ENCODE results near the gene STAT4. TPM values are rescaled to one million over a fixed set of nuclear protein-coding genes. Genes with fewer than 3 reads are reported as not detected.

Gene STAT4
- polyA plus RNA-seq, 1 of the 3 experiments (the other 2 are of a cell fraction), result 0.12 TPM

DNA sequence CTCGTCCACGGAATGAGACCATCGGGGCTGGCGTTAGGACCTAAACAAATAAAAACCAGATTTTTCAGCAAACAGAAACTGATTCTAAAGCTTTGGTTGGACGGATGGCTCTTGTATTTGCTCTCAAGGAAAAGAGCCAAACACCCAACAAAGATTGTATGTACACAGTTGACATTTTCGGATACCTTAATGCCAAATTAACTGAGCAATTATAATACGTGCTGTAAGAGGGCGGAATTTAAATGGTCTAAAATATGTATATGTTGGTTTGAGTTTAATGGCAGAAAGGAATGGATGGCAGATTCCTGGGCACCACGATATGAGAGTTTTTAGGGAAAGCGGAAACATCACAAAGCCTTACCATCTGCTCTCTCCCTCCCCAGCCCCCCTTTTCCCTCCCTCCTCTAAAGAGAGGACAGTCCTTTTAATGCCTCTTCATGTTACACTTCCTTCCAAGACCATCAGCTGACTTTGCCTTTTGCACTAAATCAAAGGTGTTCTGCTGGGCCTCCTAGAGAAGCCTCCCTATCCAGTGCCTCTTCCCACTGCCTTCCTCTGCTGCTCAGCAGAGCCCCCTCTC lies 170.1 kb downstream of the STAT4 start:
- Histone ChIP-seq H3K9ac (no peak overlapping the region), H3K27ac (ENCODE audit: low read depth in 2 of 2, low read length in 1 of 2) (peak overlapping the region; percentile 6 to 93; a peak in 3 of 4 replicates), H3K9me3 (no peaks in the 10 kb centered on the region), H3K4me1 (ENCODE audit: control insufficient read depth in 1 of 2, insufficient read depth in 2 of 2, low read depth in 1 of 2, low read length in 1 of 2) (peaks cover 17 to 23% of the 10 kb centered on the region in 2 experiments), H4K20me1 (ENCODE audit: insufficient read depth) (no peaks in the 10 kb centered on the region), H2AFZ (ENCODE audit: low read depth) (no peak overlapping the region), H3K36me3 (replicated peaks in 1 of 2; ENCODE audit: control insufficient read depth in 1 of 2, insufficient read depth in 2 of 2, low read length in 1 of 2) (peaks cover 70 to 99% of the 10 kb centered on the region in 2 experiments), H3K4me3 (ENCODE audit: low read depth in 2 of 2, low read length in 1 of 2) (no peak overlapping the region), H3K27me3 (ENCODE audit: insufficient read depth) (no peaks in the 10 kb centered on the region), H3F3A (replicated peaks; ENCODE audit: insufficient read depth) (peaks cover 22% of the 10 kb centered on the region), H3K4me2 (no peak overlapping the region), H3K9me2 (no peaks in the 10 kb centered on the region), H3K79me2 (ENCODE audit: insufficient read depth) (no peaks in the 10 kb centered on the region)
- CTCF ChIA-PET, result interaction anchor here (1.1 kb wide), 1 partner anchor 16 kb away, joined by 3 read pairs; no protein-coding TSS in a partner anchor
- POLR2A ChIA-PET, result interaction anchor here (0.9 to 1.1 kb wide), 2 partner anchors 34 to 99 kb away, joined by 4 read pairs; partner anchors contain the start of gene STAT1
- WGBS (ENCODE audit: low lambda C conversion rate), result 97% methylated on average over 10 of the region's 10 CpGs
- no peak for DNase-seq
- TF ChIP-seq JUND (IDR thresholded peaks at IDR 0.05), result no peak

- DNase-seq, result peak; percentile 77
- H3K4me3 ChIP-seq (ENCODE audit: low read depth in 2 of 2, low read length in 1 of 2), result no peak overlapping the region; a peak in 1 of 4 replicates
- H3K9me3 ChIP-seq, result no peaks in the 10 kb centered on the region
- H3F3A ChIP-seq (replicated peaks; ENCODE audit: insufficient read depth), result peaks cover 22% of the 10 kb centered on the region
- H3K79me2 ChIP-seq (ENCODE audit: insufficient read depth), result no peaks in the 10 kb centered on the region
- no peak overlapping the region for H3K4me2 ChIP-seq
- 42% methylated on average over 6 of the region's 14 CpGs for WGBS (ENCODE audit: low lambda C conversion rate)
- no peak overlapping the region for H2AFZ ChIP-seq (ENCODE audit: low read depth)
- no peaks in the 10 kb centered on the region for H3K9me2 ChIP-seq
- CTCF ChIA-PET, result interaction anchor here (1.1 kb wide), 1 partner anchor 16 kb away, joined by 3 read pairs; no protein-coding TSS in a partner anchor
- peaks cover 17 to 23% of the 10 kb centered on the region in 2 experiments for H3K4me1 ChIP-seq (ENCODE audit: control insufficient read depth in 1 of 2, insufficient read depth in 2 of 2, low read depth in 1 of 2, low read length in 1 of 2)
- POLR2A ChIA-PET, result interaction anchor here (0.9 to 1.1 kb wide), 3 partner anchors 34 to 661 kb away, joined by 3 to 4 read pairs (median 4); partner anchors contain the start of genes HIBCH and STAT1
- peaks cover 71 to 99% of the 10 kb centered on the region in 2 experiments for H3K36me3 ChIP-seq (replicated peaks in 1 of 2; ENCODE audit: control insufficient read depth in 1 of 2, insufficient read depth in 2 of 2, low read length in 1 of 2)
- H3K27ac ChIP-seq (ENCODE audit: low read depth in 2 of 2, low read length in 1 of 2), result peak overlapping the region; percentile 6 to 93; a peak in 3 of 4 replicates
- H4K20me1 ChIP-seq (ENCODE audit: insufficient read depth), result no peaks in the 10 kb centered on the region
- H3K9ac ChIP-seq, result no peak overlapping the region
- H3K27me3 ChIP-seq (ENCODE audit: insufficient read depth), result no peaks in the 10 kb centered on the region
- TF ChIP-seq ELF1 (IDR thresholded peaks at IDR 0.05) (no peak), TCF12 (IDR thresholded peaks at IDR 0.05) (peak; percentile 62), SMC3 (IDR thresholded peaks at IDR 0.05; ENCODE audit: low read depth, low read length) (no peak), FOXJ3 (CRISPR knock-in tag; IDR thresholded peaks at IDR 0.05) (peak; percentile 25; the same call in 1 of the 2 replicates), EP300 (IDR thresholded peaks at IDR 0.05; ENCODE audit: borderline replicate concordance in 1 of 2, low read depth in 1 of 2, low read length in 1 of 2) (peak in 1 of 2 experiments; percentile 13; a peak in 1 of 4 replicates), NRF1 (IDR thresholded peaks at IDR 0.05; ENCODE audit: low read depth, low read length) (no peak), CTCF (IDR thresholded peaks at IDR 0.05) (no peak), MEF2A (IDR thresholded peaks at IDR 0.05; ENCODE audit: borderline replicate concordance, low read depth) (no peak), TAF1 (IDR thresholded peaks at IDR 0.05; ENCODE audit: borderline replicate concordance, low read depth, low read length) (no peak), ZBTB33 (IDR thresholded peaks at IDR 0.05; ENCODE audit: borderline replicate concordance, low read depth) (no peak), RCOR1 (IDR thresholded peaks at IDR 0.05; ENCODE audit: low read length) (peak; percentile 56; the same call in 1 of the 2 replicates), GATA2 (CRISPR knock-in tag; IDR thresholded peaks at IDR 0.05) (peak; percentile 52), JUND (IDR thresholded peaks at IDR 0.05) (no peak), RFX5 (IDR thresholded peaks at IDR 0.05; ENCODE audit: low read length) (no peak), YY1 (IDR thresholded peaks at IDR 0.05; ENCODE audit: low read depth) (no peak), SIN3A (IDR thresholded peaks at IDR 0.05; ENCODE audit: borderline replicate concordance, low read depth, low read length) (no peak)
- TF ChIP-seq, protein P1, sequence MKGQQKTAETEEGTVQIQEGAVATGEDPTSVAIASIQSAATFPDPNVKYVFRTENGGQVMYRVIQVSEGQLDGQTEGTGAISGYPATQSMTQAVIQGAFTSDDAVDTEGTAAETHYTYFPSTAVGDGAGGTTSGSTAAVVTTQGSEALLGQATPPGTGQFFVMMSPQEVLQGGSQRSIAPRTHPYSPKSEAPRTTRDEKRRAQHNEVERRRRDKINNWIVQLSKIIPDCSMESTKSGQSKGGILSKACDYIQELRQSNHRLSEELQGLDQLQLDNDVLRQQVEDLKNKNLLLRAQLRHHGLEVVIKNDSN (IDR thresholded peaks at IDR 0.05; ENCODE audit: borderline replicate concordance, low read depth), result no peak
- TF ChIP-seq, protein P2, sequence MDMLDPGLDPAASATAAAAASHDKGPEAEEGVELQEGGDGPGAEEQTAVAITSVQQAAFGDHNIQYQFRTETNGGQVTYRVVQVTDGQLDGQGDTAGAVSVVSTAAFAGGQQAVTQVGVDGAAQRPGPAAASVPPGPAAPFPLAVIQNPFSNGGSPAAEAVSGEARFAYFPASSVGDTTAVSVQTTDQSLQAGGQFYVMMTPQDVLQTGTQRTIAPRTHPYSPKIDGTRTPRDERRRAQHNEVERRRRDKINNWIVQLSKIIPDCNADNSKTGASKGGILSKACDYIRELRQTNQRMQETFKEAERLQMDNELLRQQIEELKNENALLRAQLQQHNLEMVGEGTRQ (IDR thresholded peaks at IDR 0.05; ENCODE audit: borderline replicate concordance, low read depth, low read length), result no peak
- TF ChIP-seq, protein P3, sequence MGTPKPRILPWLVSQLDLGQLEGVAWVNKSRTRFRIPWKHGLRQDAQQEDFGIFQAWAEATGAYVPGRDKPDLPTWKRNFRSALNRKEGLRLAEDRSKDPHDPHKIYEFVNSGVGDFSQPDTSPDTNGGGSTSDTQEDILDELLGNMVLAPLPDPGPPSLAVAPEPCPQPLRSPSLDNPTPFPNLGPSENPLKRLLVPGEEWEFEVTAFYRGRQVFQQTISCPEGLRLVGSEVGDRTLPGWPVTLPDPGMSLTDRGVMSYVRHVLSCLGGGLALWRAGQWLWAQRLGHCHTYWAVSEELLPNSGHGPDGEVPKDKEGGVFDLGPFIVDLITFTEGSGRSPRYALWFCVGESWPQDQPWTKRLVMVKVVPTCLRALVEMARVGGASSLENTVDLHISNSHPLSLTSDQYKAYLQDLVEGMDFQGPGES (IDR thresholded peaks at IDR 0.05; ENCODE audit: low read depth, low read length), result no peak
Observed at GRCh38 chr2:190979906-190980629, 170.7 kb downstream of the STAT4 start.
